Caki2 (cell line): Measurements from ENCODE around the gene LYVE1. TPM values are rescaled to one million over a fixed set of nuclear protein-coding genes. Genes with fewer than 3 reads are reported as not detected.

ENCODE experiments used
- total RNA-seq: library from RNA; depleted of rRNA; stranded (reverse); fragments of >200 nt; shearing (Covaris generic); gene quantifications from 2 replicates; pipeline ENCODE4 v1.2.3, GENCODE V29; 2014; ENCODE audit warnings: low replicate concordance; rRNA removed

The LYVE1 gene
- total RNA-seq, 1 experiment from 2014 or later, result not detected

Other genes with a start within 250 kb of the LYVE1 start
- gene AMPD3, start 113.4 kb downstream of the LYVE1 start, total RNA-seq, result 3.6 and 11.1 TPM in 2 replicates
- gene RNF141, start 27.5 kb downstream of the LYVE1 start, total RNA-seq, result 39.5 and 53.7 TPM in 2 replicates
- 0.23 and 0.30 TPM in 2 replicates for gene IRAG1, start 125.1 kb upstream of the LYVE1 start, total RNA-seq
- 5.0 and 6.9 TPM in 2 replicates for gene CTR9, start 182.6 kb upstream of the LYVE1 start, total RNA-seq
- 393 and 414 TPM in 2 replicates for gene EIF4G2, start 240.3 kb upstream of the LYVE1 start, total RNA-seq